COLO829 (cell line): ENCODE results near the gene TSPYL2.

Experiments used
- DNase-seq: peaks from one replicate; pipeline ENCODE4 v3.0.0; 2012; ENCODE audit warnings: low spot score

The TSPYL2 gene

GRCh38 chrX:53126377-53126776, 44.2 kb downstream of the TSPYL2 start:
- DNase-seq, result no peak

GRCh38 chrX:53128097-53128749, 46.1 kb downstream of the TSPYL2 start:
- no peak for DNase-seq

- no peak for DNase-seq
These were observed 51.2 kb downstream of the TSPYL2 start for GRCh38 chrX:53133400-53133799.

GRCh38 chrX:53135581-53135980, 53.4 kb downstream of the TSPYL2 start:
- no peak for DNase-seq
